Liver (tissue), 9 donors: ENCODE measurements around the gene CPNE5. TPM values are rescaled to one million over a fixed set of nuclear protein-coding genes. Genes with fewer than 3 reads are reported as not detected.

Experiments used
- DNase-seq: peaks from one replicate; pipeline ENCODE4 v3.0.0-alpha.2; 2017; ENCODE audit warnings: low spot score
- H3K27ac ChIP-seq, 2 donors: one replicate each; pipeline ENCODE4 v1.7.0; 2013; ENCODE audit warnings: inconsistent platforms in 2 of 2, low read length in 2 of 2, control low read depth in 1 of 2, low read depth in 1 of 2, mild to moderate bottlenecking in 1 of 2
- H3K27me3 ChIP-seq, 4 donors: one replicate each; pipeline versions ENCODE4 v1.6.1 to v1.7.0; 2013; ENCODE audit warnings: low read length in 3 of 4, inconsistent platforms in 1 of 4, mild to moderate bottlenecking in 1 of 4, moderate library complexity in 1 of 4; ENCODE audit not compliant: control insufficient read depth in 4 of 4, insufficient read depth in 4 of 4
- H3K36me3 ChIP-seq, 4 donors: one replicate each; pipeline versions ENCODE4 v1.6.1 to v1.7.0; 2013; ENCODE audit warnings: low read length in 3 of 4, mild to moderate bottlenecking in 3 of 4, low read depth in 1 of 4, moderate library complexity in 1 of 4; ENCODE audit not compliant: control insufficient read depth in 4 of 4, insufficient read depth in 3 of 4
- H3K4me1 ChIP-seq, 4 donors: one replicate each; pipeline versions ENCODE4 v1.6.1 to v1.7.0; 2013; ENCODE audit warnings: low read length in 3 of 4, mild to moderate bottlenecking in 3 of 4, moderate library complexity in 1 of 4; ENCODE audit not compliant: control insufficient read depth in 4 of 4, insufficient read depth in 4 of 4
- H3K4me3 ChIP-seq, 3 donors: one replicate each; pipeline versions ENCODE4 v1.6.1 to v1.7.0; 2013; ENCODE audit warnings: low read length in 3 of 3, control low read depth in 1 of 3, low read depth in 1 of 3, mild to moderate bottlenecking in 1 of 3
- H3K9ac ChIP-seq, 2 donors: one replicate each; pipeline ENCODE4 v1.7.0; 2013; ENCODE audit warnings: low read length in 2 of 2, mild to moderate bottlenecking in 2 of 2, moderate library complexity in 2 of 2, control low read depth in 1 of 2, low read depth in 1 of 2
- H3K9me3 ChIP-seq, 4 donors: one replicate each; pipeline versions ENCODE4 v1.6.1 to v1.7.0; 2013; ENCODE audit warnings: low read length in 3 of 4; ENCODE audit not compliant: control insufficient read depth in 4 of 4
- ATF3 ChIP-seq: IDR thresholded peaks from 2 replicates; pipeline ENCODE4 v1.6.1; 2016; ENCODE audit warnings: antibody characterized with exemption
- CTCF ChIP-seq: fragments of 150-350 bp; IDR thresholded peaks from 2 replicates; pipeline ENCODE4 v1.5.1; 2017; ENCODE audit warnings: improper control_type of control experiment, low read depth, low read length; ENCODE audit not compliant: missing input control
- EGR1 ChIP-seq, 2 donors: IDR thresholded peaks; 2 replicates each; pipeline ENCODE4 v1.6.1; 2016 to 2018; ENCODE audit warnings: antibody characterized with exemption in 2 of 2, low read depth in 2 of 2
- FOXA1 ChIP-seq: IDR thresholded peaks from 2 replicates; pipeline ENCODE4 v1.6.1; 2016; ENCODE audit warnings: antibody characterized with exemption
- GABPA ChIP-seq, 2 donors: IDR thresholded peaks in 1 of 2; conservative IDR thresholded peaks in 1 of 2; 2 replicates each; pipeline ENCODE4 v1.6.1; 2016; ENCODE audit warnings: antibody characterized with exemption in 2 of 2, mild to moderate bottlenecking in 1 of 2, moderate library complexity in 1 of 2
- HNF4A ChIP-seq, 2 donors: conservative IDR thresholded peaks; 2 replicates each; pipeline ENCODE4 v1.6.1; 2016; ENCODE audit warnings: antibody characterized with exemption in 2 of 2, mild to moderate bottlenecking in 2 of 2
- JUND ChIP-seq, 2 donors: IDR thresholded peaks; 2 replicates each; pipeline ENCODE4 v1.6.1; 2016; ENCODE audit warnings: antibody characterized with exemption in 2 of 2
- MAX ChIP-seq: IDR thresholded peaks from 2 replicates; pipeline ENCODE4 v1.6.1; 2016; ENCODE audit warnings: antibody characterized with exemption
- NR2F2 ChIP-seq: IDR thresholded peaks from 2 replicates; pipeline ENCODE4 v1.6.1; 2016; ENCODE audit warnings: antibody characterized with exemption
- RAD21 ChIP-seq, 2 donors: IDR thresholded peaks; 2 replicates each; pipeline ENCODE4 v1.6.1; 2016; ENCODE audit warnings: antibody characterized with exemption in 2 of 2, mild to moderate bottlenecking in 2 of 2
- REST ChIP-seq: IDR thresholded peaks from 2 replicates; pipeline ENCODE4 v1.6.1; 2016; ENCODE audit warnings: antibody characterized with exemption, mild to moderate bottlenecking
- RXRA ChIP-seq, 2 donors: IDR thresholded peaks; 2 replicates each; pipeline ENCODE4 v1.6.1; 2017 to 2018; ENCODE audit warnings: antibody characterized with exemption in 2 of 2, mild to moderate bottlenecking in 1 of 2
- TAF1 ChIP-seq: conservative IDR thresholded peaks from 2 replicates; pipeline ENCODE4 v1.6.1; 2016; ENCODE audit warnings: antibody characterized with exemption, mild to moderate bottlenecking
- ZBTB33 ChIP-seq: IDR thresholded peaks from 2 replicates; pipeline ENCODE4 v1.6.1; 2016; ENCODE audit warnings: antibody characterized with exemption
- WGBS: extraction: QIAGEN DNeasy Blood & Tissue Kit; methylation state at CpG from one replicate; pipeline ENCODE4 v1.1.7; 2013; 5-methylcytosine and 5-hydroxymethylcytosine counted together
- polyA plus RNA-seq, 2 donors: library from polyadenylated mRNA; stranded (reverse) in 1 of 2; unstranded in 1 of 2; fragments of 200-250 nt in 1 of 2; fragments of >200 nt in 1 of 2; fragmentation: Nextera tagmentation in 1 of 2; extraction: Ambion mirVana in 1 of 2; gene quantifications; one replicate each; pipeline versions ENCODE4 v1.2.1 to v1.2.3, GENCODE V29; 2013 to 2015
- total RNA-seq, 2 donors: library from RNA; depleted of rRNA; stranded (reverse); fragments of >200 nt; gene quantifications; one replicate each; pipeline ENCODE4 v1.2.3, GENCODE V29; 2014
- donor health status: healthy.
- donor health status: healthy.
- donor health status: healthy.
- donor health status: healthy.
- donor health status: healthy.

Gene CPNE5
- total and polyA plus RNA-seq, 4 donors: 0.24 to 1.1 (median 0.44) TPM

GRCh38 chr6:36821581-36822335 lies 17.5 kb downstream of the CPNE5 start:
- H3K4me3 ChIP-seq: no peak overlapping the region
- no peak overlapping the region for H3K27ac ChIP-seq
- DNase-seq: no peak
- H3K27me3 ChIP-seq: no peaks in the 10 kb centered on the region
- no peaks in the 10 kb centered on the region for H3K36me3 ChIP-seq
- H3K4me1 ChIP-seq: peaks cover 0 to 3% (median 0%) of the 10 kb centered on the region in 4 donors
- H3K9ac ChIP-seq: no peak overlapping the region
- TF ChIP-seq CTCF (no peak), GABPA (IDR thresholded peaks at IDR 0.05 in 1 of 2, conservative IDR thresholded peaks at IDR 0.05 in 1 of 2) (no peak), RXRA (IDR thresholded peaks at IDR 0.05) (no peak), ZBTB33 (no peak), HNF4A (conservative IDR thresholded peaks at IDR 0.05) (no peak), ATF3 (no peak), EGR1 (IDR thresholded peaks at IDR 0.05; ENCODE audit: low read depth in 2 of 2) (no peak), REST (no peak), TAF1 (no peak), NR2F2 (no peak), MAX (no peak), FOXA1 (no peak), RAD21 (IDR thresholded peaks at IDR 0.05) (no peak), JUND (IDR thresholded peaks at IDR 0.05) (no peak)
- H3K9me3 ChIP-seq: no peaks in the 10 kb centered on the region
- 92% methylated on average over 14 of the region's 14 CpGs for WGBS
